GM08714 (cell line): ENCODE measurements around the gene CTNNA3.
"Not testable (repeated sequence)": the region's sequence is repeated elsewhere in the genome, so short reads cannot be mapped to it uniquely, and the experiment has no call there.

ENCODE experiments used
- H3K4me3 ChIP-seq: fragments of 200-500 bp; sonication (Bioruptor generic); 2 replicates; pipeline ENCODE4 v1.5.1; 2014; ENCODE audit warnings: mild to moderate bottlenecking, low read length, inconsistent platforms
- ZNF274 ChIP-seq: IDR thresholded peaks from 2 replicates; pipeline ENCODE4 v1.6.1; 2012; ENCODE audit warnings: mild to moderate bottlenecking, low read depth, low read length

The CTNNA3 gene

DNA sequence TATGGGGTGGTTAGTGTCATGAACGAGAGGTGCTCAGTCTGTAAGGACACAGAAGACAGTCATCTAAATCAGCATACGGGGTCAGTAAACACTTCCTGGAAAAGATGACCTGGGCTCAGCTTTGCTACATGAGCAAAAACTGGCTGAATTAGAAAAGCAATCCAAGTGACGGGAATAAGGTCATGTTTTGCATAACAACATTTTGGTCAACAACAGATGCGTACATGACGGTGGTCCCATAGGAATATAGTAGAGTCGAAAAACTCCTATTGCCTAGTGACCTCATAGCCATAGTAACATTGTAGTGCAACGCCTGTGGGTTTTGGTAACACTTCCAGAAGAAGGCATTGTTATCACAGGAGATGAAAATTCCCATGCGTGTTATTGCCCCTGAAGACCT lies 92.9 kb downstream of the CTNNA3 start:
- TF ChIP-seq ZNF274: no peak
- H3K4me3 ChIP-seq: no peak overlapping the region

DNA sequence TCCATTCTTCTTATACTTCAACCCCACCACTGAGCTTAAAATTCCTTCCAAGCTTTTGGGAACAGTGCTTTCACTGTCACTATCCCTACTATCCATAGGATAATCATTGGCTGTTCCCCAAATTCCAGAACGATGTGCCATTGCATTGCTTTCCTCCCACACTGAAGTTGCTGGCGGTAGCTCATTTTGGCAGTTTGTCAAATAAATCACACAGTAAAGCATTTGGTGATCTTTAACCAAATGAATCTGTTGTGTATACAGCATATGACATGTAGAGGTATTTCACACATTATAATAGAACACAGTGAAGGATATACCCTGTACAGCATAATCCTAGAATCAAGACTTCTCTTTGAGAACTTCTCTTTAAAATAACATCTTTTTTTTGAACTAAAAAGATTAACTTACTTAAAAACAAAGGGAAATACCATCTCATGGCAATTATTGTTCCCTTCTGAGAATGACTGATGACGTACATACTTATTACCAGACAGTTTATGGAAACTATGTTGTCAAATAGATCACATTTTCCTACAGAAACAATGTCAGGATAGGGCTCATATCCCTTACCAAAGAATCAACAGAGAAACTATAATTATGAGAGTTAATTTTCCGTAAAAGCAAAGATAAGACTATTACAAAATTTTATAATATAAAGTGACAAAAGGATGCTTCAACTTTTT lies 93.6 kb downstream of the CTNNA3 start:
- TF ChIP-seq ZNF274: no peak
- no peak overlapping the region for H3K4me3 ChIP-seq

- TF ChIP-seq ZNF274: no peak
- no peak overlapping the region for H3K4me3 ChIP-seq
Observed at GRCh38 chr10:67599597-67599996, 96.4 kb downstream of the CTNNA3 start.

DNA sequence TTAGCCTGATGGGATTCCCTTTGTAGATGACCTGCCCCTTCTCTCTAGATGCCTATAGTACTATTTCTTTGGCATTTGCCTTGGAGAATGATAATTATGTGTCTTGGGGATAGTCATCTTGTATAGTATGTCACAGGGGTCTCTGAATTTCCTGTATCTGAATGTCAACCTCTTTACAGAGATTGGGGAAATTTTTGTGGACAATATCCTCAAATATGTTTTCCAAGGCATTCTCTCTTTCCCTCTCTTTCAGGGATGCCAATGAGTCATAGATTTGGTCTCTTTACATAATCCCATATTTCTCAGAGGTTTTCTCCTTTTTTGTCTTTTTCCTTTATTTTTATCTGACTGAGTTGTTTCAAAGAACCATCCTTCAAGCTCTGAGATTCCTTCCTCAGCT lies 99.4 kb downstream of the CTNNA3 start:
- no peak overlapping the region for H3K4me3 ChIP-seq
- no peak for TF ChIP-seq ZNF274

DNA sequence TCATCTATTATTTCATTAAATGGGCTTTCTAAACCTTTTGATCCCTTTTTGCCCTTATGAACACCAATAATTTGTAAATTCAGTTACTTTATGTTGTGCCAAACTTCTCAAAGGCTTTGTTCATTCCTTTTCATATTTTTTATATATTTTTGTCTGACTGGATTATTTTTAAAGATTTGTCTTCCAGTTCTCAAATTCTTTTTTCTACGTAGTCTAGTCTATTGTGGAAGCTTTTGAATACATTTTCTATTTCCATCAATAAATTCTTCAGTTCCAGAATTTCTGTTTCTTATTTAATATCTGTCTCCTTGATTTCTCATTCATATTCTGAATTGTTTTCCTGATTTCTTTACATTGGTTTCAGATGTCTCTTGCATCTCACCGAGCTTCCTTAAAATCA lies 108.2 kb downstream of the CTNNA3 start:
- TF ChIP-seq ZNF274: no peak
- H3K4me3 ChIP-seq: no peak overlapping the region

- TF ChIP-seq ZNF274: no peak
Observed at GRCh38 chr10:67575532-67575931, 120.5 kb downstream of the CTNNA3 start.

GRCh38 chr10:67573484-67573883 lies 122.5 kb downstream of the CTNNA3 start:
- no peak overlapping the region for H3K4me3 ChIP-seq
- no peak for TF ChIP-seq ZNF274

More at GRCh38 chr10:67575532-67575931, 120.5 kb downstream of the CTNNA3 start:
- H3K4me3 ChIP-seq: no peak overlapping the region

DNA sequence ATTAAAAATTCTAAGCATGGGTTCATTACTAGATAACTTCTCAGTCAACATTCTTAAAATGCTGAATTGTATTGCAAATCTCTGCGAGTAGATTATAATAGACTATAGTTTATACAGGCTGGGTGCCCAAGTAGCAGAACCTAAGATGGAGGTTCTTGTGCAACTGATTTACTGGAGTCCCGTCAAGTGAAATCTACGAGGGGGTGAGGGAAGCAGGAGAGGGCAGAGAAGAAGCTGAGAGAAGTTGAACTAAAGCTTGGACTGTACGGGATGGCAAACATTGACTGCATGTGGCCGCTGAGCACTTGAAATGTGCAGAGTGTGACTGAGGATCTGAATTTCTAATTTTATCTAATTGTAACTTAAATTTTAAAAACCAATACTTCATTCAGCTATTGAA lies 124.5 kb downstream of the CTNNA3 start:
- no peak overlapping the region for H3K4me3 ChIP-seq
- TF ChIP-seq ZNF274: no peak

DNA sequence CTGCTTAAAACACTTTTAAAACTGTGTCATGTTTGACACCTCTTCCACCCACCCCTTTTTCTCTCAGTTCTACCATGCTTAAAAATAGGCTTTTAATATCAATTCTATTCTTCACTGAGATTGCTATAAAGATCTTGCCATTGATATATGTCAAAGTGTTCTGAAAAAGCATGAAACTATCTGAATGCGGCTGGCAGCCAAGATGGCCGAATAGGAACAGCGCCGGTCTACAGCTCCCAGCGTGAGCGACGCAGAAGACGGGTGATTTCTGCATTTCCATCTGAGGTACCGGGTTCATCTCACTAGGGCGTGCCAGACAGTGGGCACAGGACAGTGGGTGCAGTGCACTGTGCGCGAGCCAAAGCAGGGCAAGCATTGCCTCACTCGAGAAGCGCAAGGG lies 137.7 kb downstream of the CTNNA3 start:
- not testable (repeated sequence) for H3K4me3 ChIP-seq

DNA sequence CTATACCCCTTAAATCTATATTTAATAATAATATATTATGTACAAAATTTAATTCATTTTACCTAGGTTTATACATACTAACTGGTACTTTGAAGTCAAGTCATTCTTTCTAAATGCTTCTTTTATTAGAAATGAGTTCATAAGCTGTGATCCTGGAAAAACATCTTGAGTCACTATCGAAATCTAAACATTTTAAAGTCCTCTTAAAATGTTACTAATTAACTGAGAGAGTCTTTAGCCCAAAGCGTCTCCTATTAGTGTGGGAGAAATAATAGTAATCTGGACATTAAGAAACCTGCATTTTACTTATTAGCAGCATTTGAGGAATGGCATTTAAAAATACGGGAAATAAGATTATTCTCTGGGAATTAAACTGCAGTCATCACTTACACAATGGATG lies 142.7 kb downstream of the CTNNA3 start:
- H3K4me3 ChIP-seq: no peak overlapping the region
- TF ChIP-seq ZNF274: no peak

DNA sequence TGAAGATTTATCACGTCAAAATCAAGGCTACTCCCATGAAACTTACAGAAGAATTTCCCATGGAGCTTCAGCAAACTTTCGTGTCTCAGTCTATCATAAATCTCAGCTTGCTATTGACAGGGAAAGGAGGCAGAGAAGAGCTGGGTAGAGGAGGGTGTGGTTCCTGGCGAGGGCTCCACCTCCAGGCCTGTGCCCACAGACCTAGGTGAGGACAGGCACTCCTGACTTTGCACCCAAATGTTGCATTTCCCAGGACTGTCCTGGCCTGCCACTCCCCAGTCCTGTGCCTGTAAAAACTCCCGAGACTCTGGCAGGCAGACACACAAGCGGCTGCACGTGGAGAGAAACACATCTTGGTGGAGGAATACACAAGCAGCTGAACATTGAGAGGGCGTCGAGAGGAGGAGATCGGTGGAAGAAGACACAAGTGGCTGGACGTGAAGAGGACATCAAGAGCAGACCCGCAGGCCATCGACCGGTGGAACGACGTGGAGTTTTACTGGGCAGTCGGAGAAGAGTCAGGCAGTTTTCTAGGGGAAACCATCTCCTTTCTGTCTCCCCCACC lies 145.1 kb downstream of the CTNNA3 start:
- TF ChIP-seq ZNF274: no peak
- H3K4me3 ChIP-seq: no peak overlapping the region

DNA sequence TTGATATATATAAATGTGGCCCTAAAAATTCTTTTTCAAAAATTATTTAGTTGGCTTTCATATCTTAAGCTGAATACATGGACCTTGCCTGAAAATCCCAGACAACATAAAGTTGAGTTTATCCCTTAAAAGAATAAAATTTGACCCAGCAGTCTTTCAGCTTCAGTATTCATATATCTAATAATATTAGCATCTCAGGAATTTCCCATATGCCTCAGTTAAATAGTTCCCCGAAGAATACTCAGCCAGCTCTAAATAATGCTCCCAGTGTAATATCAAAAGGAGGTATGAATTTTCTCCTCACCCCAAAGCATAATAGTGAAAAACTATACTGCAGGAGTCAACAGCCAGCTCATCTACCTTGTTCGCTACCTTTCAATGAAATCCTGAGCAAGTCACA lies 145.9 kb downstream of the CTNNA3 start:
- no peak for TF ChIP-seq ZNF274

DNA sequence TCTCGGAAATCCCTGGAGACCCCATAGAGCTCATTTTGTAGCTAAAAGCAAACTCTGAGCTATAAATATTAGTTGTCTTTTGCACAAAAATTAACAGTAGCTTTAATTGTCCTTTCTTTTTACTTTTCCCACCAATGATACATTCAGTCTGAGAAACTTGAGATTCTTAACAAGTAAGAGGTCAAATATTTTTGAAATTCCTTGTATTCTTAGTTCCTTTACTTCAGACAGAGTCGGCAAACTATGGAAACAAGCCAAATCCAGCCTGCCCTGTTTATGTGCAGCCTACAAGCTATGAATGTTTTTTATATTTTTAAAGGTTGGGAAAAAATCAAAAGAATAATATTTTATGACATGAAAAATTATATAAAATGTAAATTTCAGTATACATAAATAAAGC lies 146.6 kb downstream of the CTNNA3 start:
- TF ChIP-seq ZNF274: no peak
- H3K4me3 ChIP-seq: no peak overlapping the region

More for the DNA sequence above, 145.9 kb downstream of the CTNNA3 start:
- no peak overlapping the region for H3K4me3 ChIP-seq

DNA sequence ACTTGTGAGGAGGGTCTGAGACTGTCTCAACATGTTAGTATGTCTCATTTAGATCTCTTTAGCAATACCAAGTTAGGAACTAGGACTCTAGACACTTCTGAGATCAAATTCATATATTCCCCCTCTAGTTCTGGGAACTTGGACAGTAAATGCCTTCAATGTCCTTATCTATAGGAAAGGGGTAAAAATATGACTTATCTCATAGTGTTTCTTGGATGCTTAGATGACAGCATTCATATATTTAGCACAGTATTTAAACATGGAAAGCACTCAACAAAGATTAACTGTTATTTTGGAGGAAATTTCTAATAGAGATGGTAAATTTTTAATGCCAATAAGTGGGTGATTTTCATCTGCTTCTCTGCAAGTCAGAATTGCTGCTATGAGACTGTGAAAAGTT lies 154.6 kb downstream of the CTNNA3 start:
- H3K4me3 ChIP-seq: no peak overlapping the region
- TF ChIP-seq ZNF274: no peak

DNA sequence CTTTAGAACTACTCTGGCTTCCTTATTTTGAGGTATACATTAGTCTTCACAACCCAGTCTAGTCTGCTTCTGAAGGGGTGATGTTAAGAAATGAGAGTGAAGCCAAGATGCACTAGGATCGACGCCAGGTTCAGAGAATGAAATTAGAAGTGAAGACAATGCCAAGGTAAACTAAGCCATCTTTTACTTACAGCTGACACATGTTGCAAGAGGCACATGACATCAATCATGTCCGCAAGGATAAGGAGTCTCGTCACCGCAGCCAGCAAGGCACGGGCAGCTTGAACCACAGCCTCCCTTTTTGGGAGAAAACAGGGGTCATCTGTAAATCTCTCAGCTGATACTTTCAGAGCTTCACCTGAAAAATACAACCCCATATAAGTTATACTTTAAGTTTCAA lies 156.7 kb downstream of the CTNNA3 start:
- H3K4me3 ChIP-seq: no peak overlapping the region
- TF ChIP-seq ZNF274: no peak

DNA sequence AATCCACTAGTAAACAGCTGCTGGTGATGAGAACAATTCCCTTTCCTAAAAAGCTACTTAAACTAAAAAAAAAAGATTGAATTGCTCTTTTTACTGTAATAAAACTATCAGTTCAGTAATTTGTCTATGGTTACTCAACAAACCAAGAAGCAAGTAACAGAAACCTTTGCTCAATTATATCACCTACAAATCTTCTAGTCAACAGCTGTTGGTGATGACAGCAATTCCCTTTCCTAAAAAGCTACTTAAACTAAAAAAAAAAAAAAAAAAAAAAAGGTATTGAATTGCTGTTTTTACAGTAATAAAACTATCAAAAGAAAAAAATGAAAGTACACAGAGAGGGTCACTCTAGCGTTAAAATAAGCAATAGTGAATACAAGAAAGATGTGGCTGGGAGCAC lies 158.1 kb downstream of the CTNNA3 start:
- no peak for TF ChIP-seq ZNF274

More for the DNA sequence above, 158.1 kb downstream of the CTNNA3 start:
- no peak overlapping the region for H3K4me3 ChIP-seq
